OCI-M2 (cell line): ENCODE data around the gene KRT6A.

Experiments
- DNase-seq: peaks from one replicate; lab custom pipeline; 2025; ENCODE audit not compliant: unreplicated experiment; lab: John Stamatoyannopoulos, UW

Gene KRT6A

GRCh38 chr12:52493172-52493571, at the start of gene KRT6A:
Gene KRT6A (minus strand): TSS chr12:52493257. CDS start chr12:52493188, 69 bp downstream.
- no peak for DNase-seq

DNA sequence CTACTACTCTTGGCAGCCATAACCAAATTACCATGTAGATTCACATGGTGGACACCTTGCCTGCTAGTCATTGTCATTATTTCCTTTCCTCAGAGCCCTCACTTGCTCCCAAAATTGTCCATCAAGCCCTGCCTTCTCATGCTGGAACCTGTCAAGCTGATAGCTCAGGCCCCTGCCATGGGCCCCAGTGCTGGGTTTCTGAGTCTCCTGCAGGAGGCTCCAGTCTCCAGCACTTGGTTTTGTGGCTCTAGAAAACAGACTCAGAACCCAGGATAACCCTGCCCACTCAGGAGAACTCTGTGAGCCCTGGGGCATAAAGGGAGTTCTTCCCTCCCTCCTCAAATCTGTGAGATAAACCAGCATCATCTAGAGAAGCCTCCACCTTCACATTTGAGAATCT, 49.1 kb upstream of the KRT6A start:
- no peak for DNase-seq

- DNase-seq = no peak
These were observed 48.7 kb upstream of the KRT6A start for GRCh38 chr12:52541709-52542108.

GRCh38 chr12:52540531-52540930, 47.5 kb upstream of the KRT6A start:
- no peak for DNase-seq

DNA sequence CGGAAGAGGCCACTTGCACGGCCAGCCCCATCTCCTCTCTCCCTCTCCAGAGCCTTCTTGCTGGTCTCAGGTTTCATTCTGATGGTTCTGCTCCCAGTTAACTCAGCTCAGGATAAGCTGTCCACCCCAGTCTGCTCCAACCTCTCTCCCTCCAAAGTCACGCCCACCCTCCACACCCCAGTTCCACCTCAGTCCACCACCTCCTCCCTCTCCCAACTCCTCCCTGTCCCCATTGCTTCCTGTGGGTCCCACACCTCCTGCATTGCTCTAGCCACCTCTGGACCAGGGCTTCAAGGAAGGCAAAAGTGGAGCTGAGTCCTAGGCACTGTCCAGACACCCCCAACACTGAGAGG, 46.7 kb upstream of the KRT6A start:
- no peak for DNase-seq

DNA sequence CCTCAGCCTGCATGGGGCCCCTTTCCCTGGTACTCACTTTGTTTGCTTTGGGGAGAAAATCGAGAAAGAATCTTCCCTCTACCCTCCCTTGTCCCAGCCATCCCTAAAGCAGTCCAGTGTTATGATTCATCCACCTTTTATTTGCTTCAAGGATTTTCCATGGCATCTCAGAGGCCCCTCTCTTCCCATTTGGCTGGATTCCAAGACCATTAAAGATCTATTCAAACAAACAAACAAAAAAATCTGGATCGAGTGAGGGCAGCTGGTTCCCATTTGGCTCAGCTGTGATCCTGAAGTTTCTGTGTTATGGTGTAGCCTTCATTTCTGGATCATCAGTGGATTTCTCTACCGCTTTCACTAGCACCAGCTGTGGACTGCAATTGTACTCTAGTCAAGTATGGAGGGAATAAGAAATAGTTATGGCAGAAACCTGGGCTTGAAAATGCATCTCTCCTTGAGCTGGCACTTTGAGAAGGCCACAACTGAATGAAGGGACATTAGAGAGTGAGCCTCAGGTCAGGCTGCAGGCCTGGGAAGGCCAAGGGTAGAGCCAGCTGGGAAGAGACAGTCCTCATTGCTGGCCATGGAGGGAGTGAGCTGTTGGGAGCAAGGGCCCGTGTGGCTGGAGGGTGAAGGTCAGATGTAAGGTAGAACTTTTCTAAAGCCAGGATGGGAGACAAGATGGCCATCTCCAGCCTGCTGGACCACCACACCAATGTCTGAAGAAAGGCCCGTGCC, 46.2 kb upstream of the KRT6A start:
- DNase-seq = no peak

GRCh38 chr12:52537101-52537500, 44.0 kb upstream of the KRT6A start:
- no peak for DNase-seq

DNA sequence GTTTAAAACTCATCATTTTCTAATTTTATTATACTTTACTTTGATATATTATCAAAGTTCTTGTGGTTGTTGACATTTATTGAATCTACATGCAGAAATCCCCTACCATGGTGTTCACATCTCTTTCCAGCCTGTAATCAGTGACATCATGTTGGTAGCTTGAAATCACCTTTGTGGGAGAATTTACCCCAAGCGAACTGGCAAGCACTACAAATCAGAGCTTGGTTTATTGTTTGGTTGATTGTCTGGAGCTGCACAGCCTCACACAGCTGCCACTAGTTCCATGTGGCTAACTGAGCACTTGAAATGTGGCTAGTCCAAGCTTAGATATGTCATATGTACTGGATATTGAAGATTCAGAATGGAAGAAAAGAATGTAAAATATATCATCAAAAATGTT, 42.5 kb upstream of the KRT6A start:
- DNase-seq = no peak

DNA sequence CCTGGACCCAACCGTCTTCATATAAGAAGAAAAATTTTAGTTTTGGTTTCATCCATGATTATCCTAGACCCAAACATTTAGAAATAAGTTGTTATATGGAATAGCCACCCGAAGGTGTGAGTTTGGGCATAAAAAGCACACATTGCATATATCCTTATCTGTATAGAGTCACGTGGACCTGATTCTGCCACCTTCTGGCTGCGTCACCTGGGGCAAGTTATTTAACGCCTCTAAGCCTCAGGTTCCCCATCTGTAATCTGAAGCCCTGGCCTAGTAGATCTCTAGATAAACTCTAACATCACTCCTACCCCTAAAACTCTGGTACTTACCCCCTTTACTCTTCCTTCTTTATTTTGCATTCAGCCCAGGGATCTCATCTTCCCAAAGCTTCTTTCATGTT, 41.4 kb upstream of the KRT6A start:
- no peak for DNase-seq

GRCh38 chr12:52533686-52534470, 40.8 kb upstream of the KRT6A start:
- DNase-seq = no peak

DNA sequence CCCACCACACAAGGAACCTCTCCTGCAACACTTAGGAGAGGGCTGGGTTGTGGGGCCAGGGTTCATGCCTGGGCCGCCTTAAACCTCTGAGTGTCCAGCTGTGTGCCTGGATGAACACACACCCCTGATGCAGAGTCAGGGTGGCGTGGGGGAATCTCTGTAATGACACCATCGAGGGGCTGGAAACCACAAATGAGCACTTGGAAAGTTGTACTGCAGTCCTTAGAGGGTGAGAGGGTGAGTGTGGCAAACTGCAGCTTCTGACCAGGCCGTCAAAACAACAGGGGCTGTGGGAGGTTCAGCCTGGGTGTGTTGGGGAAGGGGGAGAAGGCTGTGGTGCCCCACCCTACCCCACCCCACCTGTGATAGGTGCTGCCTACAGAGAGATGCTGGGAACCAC, 39.6 kb upstream of the KRT6A start:
- DNase-seq = no peak

GRCh38 chr12:52531566-52532300, 38.7 kb upstream of the KRT6A start:
- DNase-seq = no peak

DNA sequence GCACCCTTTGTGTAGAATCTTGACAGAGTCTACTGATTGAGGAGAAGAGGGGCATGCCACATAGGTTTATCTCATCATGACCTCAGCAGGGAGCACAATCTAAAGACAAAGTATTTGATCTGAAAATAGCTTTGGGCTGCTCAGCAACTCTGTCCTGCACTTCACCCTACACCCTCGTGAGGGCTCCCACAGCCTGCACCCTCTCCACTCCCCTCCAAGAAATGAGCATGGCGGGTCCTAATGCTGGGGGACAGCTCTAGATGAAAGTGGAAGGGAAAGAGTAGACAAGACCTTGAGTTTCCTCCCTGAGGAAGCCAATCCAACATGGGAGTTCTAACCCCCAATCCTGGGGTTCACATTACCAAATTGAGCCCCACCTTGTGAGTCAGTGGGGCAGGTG, 37.8 kb upstream of the KRT6A start:
- DNase-seq = no peak

DNA sequence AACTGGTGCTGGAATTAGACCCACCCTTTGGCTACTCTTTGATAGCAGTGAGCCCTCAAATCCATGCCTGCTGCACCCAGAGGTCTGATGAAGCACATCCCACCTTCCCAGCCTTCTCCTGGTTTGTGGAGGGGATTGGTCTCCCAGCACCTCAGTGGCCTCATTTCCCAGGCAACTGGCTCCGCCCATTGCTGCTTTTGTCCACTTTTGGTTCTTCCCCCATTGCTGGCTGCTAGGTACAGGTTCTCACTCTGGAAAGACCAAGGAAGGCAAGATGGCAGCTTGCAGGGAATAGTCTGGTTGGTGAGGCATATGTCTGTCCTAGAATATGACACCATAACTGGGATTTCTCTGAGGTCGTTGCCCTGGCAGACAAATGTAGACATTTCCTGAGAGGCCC, 37.3 kb upstream of the KRT6A start:
- DNase-seq = no peak

DNA sequence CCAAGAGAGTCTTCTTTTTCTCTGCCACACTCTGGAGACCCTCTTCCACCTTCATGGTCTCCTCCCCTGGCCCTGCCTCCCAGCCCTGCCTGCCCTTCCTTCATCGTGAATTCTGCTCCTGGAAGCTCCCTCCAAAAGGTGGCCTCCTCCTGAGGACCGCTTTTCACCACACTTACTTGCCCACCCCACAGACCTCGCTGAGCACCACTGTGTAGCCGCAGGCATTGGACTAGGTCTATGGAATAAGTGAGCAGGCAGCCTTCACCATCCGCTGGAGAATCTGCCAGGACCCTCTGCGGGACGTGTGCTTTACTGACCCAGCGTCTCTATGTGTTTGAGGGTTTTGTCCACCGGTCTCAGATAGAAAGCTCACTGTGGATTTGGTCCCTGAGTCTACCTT, 36.8 kb upstream of the KRT6A start:
- no peak for DNase-seq

DNA sequence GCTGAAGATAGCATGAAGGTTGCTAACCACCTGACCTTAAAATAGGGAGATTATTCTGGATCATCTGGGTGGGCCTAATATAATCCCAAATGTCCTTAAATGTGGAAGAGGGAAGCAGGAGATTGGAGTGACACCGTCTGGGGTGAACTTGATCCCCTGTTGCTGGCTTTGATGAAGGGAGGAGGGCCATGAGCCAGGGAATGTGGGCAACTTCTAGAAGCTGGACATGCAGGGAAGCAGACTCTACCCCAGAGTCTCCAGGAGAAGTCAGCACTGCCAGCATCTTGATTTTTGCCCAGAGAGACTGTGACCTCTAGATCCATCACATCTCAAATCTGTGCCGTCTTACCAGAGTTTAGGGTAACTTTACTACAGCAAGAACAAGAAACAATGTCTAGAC, 36.4 kb upstream of the KRT6A start:
- no peak for DNase-seq

DNA sequence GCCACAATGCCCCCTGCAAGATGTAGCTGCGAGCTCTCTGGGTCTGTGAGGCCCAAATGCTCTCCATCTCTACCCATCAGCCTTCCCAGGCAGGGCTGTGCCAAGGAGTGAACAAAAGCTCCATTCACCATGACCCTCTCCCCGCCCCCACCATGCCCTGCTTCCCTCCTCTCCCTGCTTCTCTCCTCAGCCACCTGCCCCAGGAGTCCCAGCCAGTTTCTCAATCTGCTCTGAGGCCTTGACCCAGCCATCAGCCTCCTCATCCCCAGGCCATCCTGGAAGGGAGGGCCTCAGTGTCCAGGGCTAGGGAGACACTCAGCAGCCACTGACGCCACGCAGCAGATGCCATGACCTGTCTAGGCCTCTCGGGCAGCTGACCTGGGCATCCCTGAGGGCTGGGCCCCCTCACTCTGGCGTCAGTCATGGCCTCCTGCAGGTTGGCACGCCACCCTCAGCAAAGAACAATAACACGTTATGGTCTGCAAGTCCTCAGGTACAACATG, 35.6 kb upstream of the KRT6A start:
- DNase-seq = no peak

DNA sequence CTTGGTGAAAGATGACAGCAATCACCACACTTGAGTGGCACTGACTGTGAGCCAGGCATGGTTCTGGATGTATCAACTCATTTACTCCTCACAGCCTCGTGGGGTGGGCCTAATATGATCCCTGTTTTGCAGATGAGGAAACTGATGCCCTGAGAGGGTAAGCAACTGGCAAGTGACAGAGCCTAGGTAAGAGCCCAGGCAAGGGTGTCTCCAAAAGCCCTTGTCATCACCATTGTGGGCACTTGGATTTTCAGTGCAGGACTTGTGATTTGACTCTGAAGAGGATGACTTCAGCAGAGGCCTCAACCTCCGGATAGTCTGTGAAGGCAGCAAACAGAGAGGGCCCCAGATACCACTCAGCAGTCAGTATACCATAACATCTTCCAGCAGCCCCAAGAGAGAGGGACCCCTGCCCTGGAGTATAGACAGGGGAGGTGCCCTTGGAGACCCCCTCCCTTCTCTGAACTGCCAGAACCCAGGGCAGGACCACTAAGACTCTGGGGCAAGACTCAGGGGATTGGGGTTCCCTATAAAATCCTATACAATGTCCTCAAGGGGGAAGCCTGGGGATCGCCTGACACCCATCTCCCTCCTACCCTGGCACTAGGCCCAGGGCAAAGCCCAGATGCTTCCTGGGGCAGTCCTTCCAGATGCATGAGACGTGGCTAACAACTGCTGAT, 34.2 kb upstream of the KRT6A start:
- DNase-seq = no peak

GRCh38 chr12:52526511-52526951, 33.5 kb upstream of the KRT6A start:
- no peak for DNase-seq

- no peak for DNase-seq
These were observed 32.8 kb upstream of the KRT6A start for GRCh38 chr12:52525661-52526499.
